ENCODE measurements around the gene RAX2.
"Not testable (repeated sequence)": the region's sequence is repeated elsewhere in the genome, so short reads cannot be mapped to it uniquely, and the experiment has no call there.

The RAX2 gene

DNA sequence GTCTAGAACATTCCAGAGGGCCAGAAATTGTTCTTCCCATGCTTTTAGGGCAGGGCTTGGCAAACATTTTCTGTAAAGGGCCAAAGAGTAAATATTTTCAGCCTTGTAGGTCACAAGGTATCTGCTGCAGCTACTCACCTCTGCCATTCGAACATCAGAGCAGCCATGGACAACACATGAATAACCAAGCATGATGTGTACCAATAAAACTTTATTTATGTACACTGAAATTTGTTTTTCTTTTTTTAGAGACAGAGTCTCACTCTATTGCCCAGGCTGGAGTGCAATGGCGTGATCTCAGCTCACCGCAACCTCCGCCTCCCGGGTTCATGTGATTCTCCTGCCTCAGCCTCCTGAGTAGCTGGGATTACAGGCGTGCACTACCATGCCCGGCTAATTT, 14.3 kb downstream of the RAX2 start:
- DNase-seq, result not testable (repeated sequence)

DNA sequence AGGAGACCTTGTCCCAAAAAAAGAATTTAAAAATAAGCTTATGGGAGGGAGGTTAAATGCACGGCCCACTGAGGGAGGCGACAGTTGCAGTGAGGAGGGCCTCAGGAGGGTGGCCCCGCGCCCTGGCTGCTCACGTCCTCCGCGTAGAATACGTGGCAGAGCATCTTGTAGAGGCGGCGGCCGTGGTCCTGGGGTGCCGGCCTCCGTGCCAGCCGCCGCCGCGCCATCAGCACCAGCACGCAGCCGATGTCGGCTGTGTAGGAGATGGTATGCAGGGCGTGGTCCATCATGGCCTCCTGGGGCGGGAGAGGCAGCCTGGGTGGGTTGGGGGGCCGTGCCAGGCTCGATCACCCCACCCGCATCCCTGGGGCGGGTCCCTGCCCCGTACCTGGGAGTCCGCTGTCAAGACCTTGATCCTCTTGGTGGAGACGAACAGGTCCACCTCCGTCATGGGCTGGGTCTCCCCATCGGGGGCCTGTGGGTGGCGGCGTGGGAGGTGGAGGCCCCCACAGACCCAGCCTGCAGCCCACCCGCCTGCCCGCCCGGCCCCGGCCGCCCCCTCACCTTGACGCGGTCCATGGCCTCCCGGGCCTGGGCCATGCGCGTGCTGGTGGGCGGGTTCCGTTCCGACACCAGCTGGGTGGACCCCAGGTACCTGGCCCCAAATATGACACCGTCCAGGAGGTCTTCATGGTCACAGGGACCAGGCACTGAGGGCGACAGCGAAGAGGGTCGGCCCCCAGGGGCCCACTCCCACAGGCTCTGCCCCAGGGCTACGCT, 18.2 kb downstream of the RAX2 start:
- DNase-seq, result no peak

DNA sequence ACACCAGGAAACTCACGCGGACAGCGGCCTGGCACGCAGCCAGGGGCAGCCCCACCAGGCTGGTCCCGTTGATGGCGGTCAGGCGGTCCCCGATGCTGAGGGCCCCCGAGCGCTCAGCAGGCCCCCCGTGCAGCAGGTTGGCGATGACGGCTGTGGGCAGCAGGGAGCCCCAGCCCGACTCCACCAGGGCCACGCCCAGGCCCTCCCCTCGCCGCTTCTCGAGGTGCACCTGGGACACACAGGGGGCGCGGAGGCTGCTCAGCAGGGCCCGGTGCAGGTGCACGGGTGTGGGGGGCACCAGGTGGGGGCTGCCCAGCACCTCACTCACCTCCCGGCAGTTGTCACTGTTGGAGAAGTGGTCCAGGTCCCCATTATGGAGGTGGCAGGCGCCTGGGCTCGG, 19.5 kb downstream of the RAX2 start:
- no peak for DNase-seq

DNA sequence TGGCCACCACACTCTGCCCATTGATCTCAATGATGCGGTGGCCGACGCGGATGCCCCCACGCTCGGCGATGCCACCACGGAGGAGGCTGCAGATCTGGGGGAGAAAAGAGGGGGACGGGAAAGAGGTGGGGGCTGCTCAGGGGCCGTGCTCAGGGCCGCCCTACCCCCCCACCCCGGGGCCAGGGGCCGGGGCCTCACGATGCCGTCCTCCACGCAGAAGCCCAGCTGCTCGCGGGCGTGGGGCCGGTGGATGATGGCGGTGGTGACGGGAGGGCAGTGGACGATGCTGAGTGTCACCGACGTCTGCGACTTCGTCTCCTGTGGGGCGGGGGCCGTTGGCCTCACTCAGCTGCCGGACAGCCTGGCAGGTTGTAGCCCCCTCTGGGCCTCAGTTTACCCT, 20.8 kb downstream of the RAX2 start:
- DNase-seq, result no peak

DNA sequence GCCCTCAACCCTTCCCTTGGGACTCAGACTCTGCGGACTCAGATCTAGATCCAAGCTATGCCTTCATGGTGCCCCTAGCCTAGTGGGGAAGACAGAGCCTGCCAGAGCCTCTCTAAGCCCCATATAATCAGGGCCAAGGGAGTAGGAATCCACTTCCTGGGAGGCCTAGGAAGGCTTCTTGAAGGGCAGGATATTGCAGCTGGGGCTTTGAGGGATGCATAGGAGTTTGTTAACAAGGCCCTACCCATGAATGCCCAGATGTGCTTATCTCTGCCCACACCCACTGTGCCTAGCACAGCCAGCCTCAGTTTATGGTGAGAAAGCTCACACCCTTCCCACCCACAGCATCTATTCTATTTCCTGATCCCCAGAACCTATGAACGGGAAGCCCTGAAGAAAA, 21.8 kb downstream of the RAX2 start:
- DNase-seq, result no peak

DNA sequence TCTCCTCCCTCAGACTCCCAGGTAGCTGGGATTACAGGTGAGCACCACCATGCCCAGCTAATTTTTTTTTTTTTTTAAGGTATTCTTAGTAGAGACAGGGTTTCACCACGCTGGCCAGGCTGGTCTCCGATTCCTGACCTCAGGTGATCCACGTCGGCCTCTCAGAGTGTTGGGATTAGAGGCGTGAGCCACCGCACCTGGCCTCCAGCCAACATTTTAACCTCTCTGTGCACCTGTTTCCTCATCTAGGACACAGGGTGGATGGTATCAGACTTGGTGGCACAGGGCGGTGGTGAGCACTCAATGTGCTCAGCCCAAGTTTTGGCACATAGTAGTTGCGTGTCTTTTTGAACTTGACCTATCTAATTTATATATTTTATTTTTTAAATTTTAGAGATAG, 23.1 kb downstream of the RAX2 start:
- DNase-seq, result no peak

DNA sequence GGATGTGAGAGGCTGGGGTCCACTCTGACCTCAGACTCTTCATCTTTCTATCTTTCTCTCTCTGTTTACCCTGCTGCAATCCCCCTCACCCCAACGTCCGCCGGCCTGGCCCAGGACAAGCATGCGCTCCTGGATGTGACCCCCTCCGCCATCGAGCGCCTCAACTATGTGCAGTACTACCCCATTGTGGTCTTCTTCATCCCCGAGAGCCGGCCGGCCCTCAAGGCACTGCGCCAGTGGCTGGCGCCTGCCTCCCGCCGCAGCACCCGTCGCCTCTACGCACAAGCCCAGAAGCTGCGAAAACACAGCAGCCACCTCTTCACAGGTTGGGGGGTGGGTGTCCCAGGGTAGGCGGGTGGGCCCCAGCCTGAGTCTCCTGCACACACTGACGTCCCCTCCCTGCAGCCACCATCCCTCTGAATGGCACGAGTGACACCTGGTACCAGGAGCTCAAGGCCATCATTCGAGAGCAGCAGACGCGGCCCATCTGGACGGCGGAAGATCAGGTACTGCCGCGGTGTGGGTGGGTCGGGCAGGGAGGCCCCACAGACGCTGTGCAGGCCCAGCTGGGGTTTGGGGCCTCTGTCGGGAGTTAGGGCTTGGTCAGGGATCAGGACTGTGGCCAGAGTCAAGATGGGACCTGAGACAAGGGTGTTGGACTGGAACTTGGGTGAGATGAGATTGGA, 25.5 kb downstream of the RAX2 start:
- no peak for DNase-seq

DNA sequence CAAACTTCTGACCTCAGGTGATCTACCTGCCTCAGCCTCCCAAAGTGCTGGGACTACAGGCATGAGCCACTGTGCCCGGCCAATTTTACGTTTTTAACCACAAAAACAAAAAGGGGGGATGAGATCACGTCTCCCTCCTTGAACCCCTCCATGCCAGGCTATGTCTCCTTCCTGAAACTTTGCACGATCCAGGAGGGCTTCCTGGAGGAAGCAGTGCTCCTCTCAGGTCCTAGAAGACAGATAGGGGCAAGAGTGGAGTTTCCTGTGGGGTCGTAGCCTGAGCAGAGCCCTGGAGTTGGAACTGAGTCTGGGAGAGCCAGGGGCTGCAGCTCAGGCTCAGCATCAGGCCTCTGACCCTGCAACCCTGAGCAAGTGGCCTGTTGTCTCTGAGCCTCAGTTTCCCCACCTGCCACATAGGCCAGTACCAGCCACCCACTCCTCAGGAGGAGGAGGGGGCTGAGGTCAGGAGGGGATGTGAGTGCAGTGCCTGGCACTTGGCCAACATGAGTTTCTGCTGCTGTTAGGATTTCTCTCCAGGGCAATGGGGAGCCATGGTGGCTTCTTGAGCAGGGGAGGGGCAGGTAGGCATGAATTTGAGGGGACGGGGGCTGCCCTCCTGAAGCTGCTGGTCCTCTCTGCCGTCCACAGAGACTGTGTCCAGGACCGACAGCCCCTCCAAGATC, 26.5 kb downstream of the RAX2 start:
- no peak for DNase-seq

DNA sequence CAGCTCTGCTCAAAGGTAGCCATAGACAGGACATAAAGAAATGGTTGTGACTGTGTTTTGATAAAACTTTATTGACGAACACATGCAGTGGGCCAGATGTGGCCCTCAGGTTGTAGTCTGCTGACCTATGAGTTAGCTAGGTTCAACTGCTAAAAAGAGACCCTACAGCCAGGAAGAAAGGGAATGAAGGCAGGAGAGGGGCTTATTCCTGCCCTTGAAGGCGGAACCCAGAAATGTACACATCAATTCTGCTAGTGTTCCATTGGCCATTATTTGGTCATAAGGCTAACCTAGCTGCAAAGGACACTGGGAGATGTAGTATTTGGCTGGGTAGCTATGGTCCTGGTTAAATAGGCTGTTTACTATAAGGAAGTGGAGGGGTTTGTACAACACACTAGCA, 28.5 kb downstream of the RAX2 start:
- no peak for DNase-seq

DNA sequence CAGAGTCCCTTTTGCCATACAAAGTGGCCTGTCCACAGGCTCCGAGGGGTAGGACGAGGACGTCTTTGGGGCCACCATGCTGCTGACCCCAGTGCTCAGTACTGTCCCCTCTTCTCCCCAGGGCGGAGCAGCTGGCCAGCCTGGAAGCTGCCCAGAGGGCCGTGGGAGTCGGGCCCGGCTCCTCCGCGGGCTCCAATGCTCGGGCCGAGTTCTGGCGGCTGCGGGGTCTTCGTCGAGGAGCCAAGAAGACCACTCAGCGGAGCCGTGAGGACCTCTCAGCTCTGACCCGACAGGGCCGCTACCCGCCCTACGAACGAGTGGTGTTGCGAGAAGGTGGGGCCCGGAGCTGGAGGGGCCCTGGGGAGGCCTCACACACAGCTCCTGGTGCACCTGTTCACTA, 31.6 kb downstream of the RAX2 start:
- DNase-seq, result no peak

DNA sequence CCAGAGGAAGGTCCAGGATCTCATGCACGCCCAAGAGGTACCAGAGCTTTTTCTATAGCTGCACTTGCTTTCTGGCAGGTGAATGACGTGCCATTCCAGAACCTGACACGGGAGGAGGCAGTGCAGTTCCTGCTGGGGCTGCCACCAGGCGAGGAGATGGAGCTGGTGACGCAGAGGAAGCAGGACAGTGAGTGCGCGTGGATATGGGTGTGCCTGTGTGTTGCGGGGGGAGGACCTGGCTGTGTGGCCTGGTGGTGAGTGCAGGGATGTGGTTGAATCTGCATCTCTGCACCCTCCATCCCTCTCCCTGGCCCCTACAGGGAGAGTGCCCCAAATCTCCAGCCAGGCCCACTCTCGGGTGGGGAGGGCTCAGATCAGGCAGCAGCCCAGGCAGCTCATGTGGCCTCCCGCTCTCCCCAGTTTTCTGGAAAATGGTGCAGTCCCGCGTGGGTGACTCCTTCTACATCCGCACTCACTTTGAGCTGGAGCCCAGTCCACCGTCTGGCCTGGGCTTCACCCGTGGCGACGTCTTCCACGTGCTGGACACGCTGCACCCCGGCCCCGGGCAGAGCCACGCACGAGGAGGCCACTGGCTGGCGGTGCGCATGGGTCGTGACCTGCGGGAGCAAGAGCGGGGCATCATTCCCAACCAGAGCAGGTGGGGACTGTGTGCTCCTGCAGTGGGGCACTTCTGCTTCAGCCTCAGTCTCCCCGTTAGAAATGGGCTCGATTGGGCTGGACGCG, 33.4 kb downstream of the RAX2 start:
- no peak for DNase-seq

DNA sequence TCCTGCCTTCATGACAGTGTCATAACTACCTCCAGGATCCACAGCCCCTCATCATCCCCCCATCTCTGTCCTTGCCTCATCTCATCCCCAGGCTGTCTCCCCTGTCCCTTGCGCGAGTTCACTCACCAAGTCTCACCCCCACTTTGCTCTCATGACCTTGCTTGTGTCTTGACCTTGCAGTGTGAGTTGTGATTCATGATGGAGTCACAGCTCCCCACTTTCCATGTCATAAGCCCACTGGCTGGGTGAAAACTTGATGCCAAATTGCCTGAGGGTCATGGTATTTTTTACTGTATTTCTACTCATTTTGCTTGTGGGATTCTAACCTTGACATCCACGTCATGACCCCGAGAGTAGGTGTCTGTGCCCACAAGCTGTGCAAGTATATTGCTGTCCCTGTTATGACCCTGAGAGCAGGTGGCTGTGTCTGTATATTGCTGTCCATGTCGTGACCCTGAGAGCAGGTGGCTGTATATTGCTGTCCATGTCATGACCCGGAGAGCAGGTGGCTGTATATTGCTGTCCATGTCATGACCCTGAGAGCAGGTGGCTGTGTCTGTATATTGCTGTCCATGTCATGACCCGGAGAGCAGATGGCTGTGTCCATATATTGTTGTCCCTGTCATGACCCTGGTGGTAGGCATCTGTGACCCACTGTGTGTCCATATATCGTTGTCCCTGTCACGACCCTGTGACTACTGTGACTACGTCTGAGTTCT, 34.4 kb downstream of the RAX2 start:
- DNase-seq, result no peak

DNA sequence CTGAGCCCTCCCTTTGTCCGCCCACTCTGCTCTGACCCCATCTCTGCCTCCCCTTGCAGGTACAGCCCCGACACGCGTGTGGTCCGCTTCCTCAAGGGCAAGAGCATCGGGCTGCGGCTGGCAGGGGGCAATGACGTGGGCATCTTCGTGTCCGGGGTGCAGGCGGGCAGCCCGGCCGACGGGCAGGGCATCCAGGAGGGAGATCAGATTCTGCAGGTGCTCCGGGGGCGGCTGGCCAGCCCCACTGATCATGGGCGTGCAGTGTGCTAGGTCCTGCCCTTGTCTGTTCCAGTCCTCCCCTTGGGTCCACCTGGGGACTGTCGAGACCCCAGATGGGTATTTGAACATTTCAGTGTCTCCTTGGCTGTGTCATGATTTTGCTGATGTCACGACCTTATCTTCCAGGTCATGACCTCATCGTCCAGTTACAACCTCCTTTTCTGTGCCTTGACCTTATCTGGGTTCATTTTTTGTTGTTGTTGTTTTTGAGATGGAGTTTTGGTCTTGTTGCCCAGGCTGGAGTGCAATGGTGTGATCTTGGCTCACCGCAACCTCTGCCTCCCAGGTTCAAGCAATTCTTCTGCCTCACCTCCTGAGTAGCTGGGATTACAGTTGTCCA, 35.8 kb downstream of the RAX2 start:
- no peak for DNase-seq

DNA sequence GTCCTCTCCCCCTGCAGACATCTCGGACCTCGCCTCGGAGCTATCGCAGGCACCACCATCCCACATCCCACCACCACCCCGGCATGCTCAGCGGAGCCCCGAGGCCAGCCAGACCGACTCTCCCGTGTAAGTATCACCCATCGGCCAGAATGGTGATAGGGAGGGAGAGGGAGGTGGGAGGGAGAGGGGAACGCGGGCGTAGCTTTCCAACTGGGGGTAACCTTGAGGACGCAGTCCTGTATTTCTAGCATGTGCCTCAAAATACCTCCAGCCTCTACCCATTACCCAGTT, 37.8 kb downstream of the RAX2 start:
- DNase-seq, result no peak

DNA sequence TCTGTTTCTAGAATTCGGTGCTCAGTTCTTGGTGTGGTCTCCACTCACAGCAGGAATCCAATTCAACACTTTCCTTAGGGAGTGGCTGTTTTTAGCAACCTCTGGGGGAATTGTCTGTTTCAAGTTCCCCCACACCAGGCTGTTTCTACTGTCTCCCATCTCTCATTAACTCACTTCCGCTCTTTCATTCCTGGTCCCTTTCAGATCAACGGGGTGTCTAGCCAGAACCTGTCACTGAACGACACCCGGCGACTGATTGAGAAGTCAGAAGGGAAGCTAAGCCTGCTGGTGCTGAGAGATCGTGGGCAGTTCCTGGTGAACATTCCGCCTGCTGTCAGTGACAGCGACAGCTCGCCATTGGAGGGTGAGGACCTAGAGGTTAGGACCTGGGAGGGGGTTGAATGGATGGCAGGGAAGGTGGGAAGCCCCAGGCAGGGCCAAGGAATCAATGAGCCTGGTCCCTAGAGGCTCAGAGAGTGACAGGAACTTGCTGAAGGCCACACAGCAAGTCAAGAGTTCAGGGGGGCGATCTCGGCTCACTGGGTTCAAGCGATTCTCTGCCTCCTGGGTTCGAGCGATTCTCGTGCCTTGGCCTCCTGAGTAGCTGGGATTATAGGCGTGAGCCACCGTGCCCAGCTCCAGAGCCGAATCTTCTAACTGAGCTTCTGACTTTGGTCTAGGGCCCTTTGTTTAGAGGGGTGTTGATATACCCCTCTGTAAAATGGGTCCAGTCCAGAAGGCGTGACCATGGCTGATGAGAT, 38.3 kb downstream of the RAX2 start:
- DNase-seq, result no peak

DNA sequence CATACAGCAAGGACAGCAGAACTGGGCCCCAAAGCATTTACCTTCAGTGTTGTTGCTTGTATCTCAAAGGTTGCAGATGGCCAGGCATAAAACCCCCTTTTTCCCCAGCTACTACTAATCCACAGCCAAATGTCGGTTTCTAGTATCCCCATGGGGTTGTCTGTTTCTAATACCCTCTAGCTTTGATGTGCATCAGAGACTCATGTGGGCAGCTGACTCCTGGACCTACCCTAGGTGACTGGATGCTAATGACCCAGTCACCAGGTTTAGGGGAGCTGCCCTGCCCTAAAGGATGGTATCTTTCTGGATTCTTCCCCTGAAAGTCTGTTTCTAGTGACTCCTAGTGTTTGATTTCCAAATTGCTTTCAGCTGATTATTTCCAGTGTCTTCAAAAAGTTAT, 39.9 kb downstream of the RAX2 start:
- DNase-seq, result no peak

DNA sequence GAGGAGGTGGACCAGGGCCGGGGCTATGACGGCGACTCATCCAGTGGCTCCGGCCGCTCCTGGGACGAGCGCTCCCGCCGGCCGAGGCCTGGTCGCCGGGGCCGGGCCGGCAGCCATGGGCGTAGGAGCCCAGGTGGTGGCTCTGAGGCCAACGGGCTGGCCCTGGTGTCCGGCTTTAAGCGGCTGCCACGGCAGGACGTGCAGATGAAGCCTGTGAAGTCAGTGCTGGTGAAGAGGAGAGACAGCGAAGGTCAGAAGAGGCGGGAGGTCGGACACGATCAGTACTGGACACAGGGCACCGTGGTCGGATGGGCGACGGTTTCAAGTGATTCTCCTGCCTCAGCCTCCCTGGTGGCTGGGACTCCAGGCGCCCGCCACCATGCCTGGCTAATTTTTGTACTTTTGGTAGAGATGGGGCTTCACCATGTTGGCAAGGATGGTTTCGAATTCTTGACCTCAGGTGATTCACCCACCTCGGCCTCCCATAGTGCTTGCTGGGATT, 41.5 kb downstream of the RAX2 start:
- DNase-seq, result no peak

DNA sequence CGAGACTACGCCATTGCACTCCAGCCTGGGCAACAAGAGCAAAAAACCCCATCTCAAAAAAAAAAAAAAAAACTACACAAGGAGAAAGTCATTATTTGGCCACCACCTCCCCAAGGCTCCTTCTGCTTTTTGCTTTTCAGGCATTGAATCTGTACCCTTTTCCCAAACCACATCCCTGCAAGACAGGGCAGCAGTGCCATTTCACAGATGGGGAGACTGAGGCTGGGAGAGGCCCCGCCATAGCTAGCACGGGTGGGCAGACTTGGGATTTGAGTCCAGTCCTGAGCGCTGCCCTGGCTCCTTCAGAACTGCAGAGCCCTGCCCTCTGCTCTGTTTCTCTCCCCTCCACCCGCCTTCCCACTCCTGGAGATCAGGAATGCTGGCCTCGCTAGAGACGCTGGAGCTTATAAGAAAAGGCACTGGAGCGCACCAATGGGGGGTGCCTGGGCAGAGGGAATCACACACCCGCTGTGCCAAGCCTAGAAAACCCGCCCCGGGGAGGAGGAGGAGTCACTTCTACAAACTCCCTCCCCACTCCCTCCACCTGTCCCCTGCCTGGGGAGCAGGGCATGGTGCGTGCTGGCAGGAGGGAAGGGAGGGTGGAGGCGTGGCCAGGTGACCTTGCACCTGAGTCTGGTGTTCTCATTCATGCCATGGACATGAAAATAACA, 46.3 kb downstream of the RAX2 start:
- no peak for DNase-seq

DNA sequence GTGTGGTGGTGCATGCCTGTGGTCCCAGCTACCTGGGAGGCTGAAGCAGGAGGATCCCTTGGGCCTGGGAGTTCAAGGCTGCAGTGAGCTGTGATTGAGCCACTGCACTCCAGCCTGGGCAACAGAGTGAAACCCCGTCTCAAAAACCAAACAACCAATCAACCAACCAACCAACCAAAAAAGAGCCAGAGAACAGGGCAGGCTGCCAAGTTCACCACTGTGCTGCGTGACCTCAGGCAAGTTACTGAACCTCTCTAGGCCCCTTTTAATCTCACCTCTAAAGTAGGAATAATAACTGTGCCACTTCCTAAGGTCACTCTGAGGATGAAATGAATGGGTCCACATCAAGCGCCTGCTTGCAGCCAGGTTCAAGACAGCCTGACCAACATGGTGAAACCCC, 46.9 kb downstream of the RAX2 start:
- no peak for DNase-seq

DNA sequence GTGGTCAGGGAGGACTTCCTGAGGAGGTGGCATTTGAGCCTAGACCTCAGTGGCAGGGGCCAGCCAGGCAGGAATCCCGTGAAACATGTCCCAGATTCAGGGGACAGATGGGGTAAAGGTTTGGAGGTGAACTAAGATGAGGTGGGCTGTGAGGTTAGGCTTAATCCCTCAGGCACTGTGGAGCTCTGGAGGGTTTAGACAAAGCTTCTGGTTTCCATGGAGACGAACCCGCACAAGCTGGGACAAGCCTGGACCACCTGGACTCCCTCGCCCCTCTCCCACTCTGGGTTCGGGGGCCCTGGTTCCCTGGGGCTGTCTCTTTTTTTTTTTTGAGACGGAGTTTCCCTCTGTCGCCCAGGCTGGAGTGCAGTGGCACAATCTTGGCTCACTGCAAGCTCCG, 48.1 kb downstream of the RAX2 start:
- no peak for DNase-seq

DNA sequence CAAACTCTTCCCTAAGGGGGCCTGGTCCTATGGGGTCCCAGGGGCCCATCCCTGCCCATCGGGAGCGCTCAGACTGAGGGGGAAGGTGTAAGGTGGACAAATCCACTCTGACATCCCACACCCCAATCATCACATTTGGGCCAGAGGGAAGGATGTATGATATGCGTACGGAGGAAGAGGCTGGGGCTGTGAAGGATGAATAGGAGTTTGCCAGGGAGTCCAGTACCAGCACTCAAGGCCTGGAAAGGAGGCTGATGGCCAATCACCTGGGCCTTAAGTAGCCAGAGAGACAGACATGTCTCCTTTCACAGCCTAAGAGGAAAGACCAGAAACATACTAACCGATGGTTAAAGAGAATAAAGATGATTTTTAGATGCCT, 48.9 kb downstream of the RAX2 start:
- DNase-seq, result no peak

All from activated T-cell treated with anti-CD3 and anti-CD28 coated beads for 4 hours (primary cell).